ENCODE data around the gene KCNMA1.

The KCNMA1 gene

GRCh38 chr10:77548157-77548556, 89.5 kb downstream of the KCNMA1 start:
- H3K27ac ChIP-seq = no peak overlapping the region
- H3K4me3 ChIP-seq (ENCODE audit: low read depth in 1 of 2, low read length in 1 of 2) = no peak overlapping the region
- H3K4me1 ChIP-seq (ENCODE audit: control insufficient read depth in 1 of 2, insufficient read depth in 1 of 2, low read depth in 1 of 2, low read length in 1 of 2) = peaks cover 8 to 26% of the 10 kb centered on the region in 2 experiments
- no peaks in the 10 kb centered on the region for H3K36me3 ChIP-seq
- H3K9me3 ChIP-seq = no peaks in the 10 kb centered on the region
- H3K27me3 ChIP-seq = peaks cover 5% of the 10 kb centered on the region
- TF ChIP-seq CTCF (IDR thresholded peaks at IDR 0.05) = no peak

GRCh38 chr10:77547307-77548050, 90.1 kb downstream of the KCNMA1 start:
- no peak overlapping the region for H3K27ac ChIP-seq
- no peaks in the 10 kb centered on the region for H3K36me3 ChIP-seq
- no peak overlapping the region for H3K4me3 ChIP-seq (ENCODE audit: low read depth in 1 of 2, low read length in 1 of 2)
- no peak for TF ChIP-seq CTCF (IDR thresholded peaks at IDR 0.05)
- H3K9me3 ChIP-seq = no peaks in the 10 kb centered on the region
- peaks cover 5% of the 10 kb centered on the region for H3K27me3 ChIP-seq
- H3K4me1 ChIP-seq (ENCODE audit: control insufficient read depth in 1 of 2, insufficient read depth in 1 of 2, low read depth in 1 of 2, low read length in 1 of 2) = peaks cover 7 to 25% of the 10 kb centered on the region in 2 experiments

- peaks cover 0 to 13% of the 10 kb centered on the region in 2 experiments for H3K4me1 ChIP-seq (ENCODE audit: control insufficient read depth in 1 of 2, insufficient read depth in 1 of 2, low read depth in 1 of 2, low read length in 1 of 2)
- H3K4me3 ChIP-seq (ENCODE audit: low read depth in 1 of 2, low read length in 1 of 2) = no peak overlapping the region
- H3K27me3 ChIP-seq = peaks cover 5% of the 10 kb centered on the region
- no peak overlapping the region for H3K27ac ChIP-seq
- no peaks in the 10 kb centered on the region for H3K9me3 ChIP-seq
- no peaks in the 10 kb centered on the region for H3K36me3 ChIP-seq
- no peak for TF ChIP-seq CTCF (IDR thresholded peaks at IDR 0.05)
Measured at GRCh38 chr10:77546042-77546441, 91.6 kb downstream of the KCNMA1 start.

GRCh38 chr10:77545585-77545984, 92.0 kb downstream of the KCNMA1 start:
- Histone ChIP-seq H3K27me3 (peaks cover 5% of the 10 kb centered on the region), H3K36me3 (no peaks in the 10 kb centered on the region), H3K9me3 (no peaks in the 10 kb centered on the region), H3K4me3 (ENCODE audit: low read depth in 1 of 2, low read length in 1 of 2) (no peak overlapping the region), H3K27ac (no peak overlapping the region), H3K4me1 (ENCODE audit: control insufficient read depth in 1 of 2, insufficient read depth in 1 of 2, low read depth in 1 of 2, low read length in 1 of 2) (peaks cover 0 to 13% of the 10 kb centered on the region in 2 experiments)
- no peak for TF ChIP-seq CTCF (IDR thresholded peaks at IDR 0.05)

- peaks cover 9% of the 10 kb centered on the region for H3K27me3 ChIP-seq
- H3K36me3 ChIP-seq = no peaks in the 10 kb centered on the region
- peaks cover 0 to 13% of the 10 kb centered on the region in 2 experiments for H3K4me1 ChIP-seq (ENCODE audit: control insufficient read depth in 1 of 2, insufficient read depth in 1 of 2, low read depth in 1 of 2, low read length in 1 of 2)
- H3K27ac ChIP-seq = no peak overlapping the region
- no peaks in the 10 kb centered on the region for H3K9me3 ChIP-seq
- no peak for TF ChIP-seq CTCF (IDR thresholded peaks at IDR 0.05)
- H3K4me3 ChIP-seq (ENCODE audit: low read depth in 1 of 2, low read length in 1 of 2) = no peak overlapping the region
Measured at GRCh38 chr10:77544617-77545016, 93.0 kb downstream of the KCNMA1 start.
